Activated CD4-positive, alpha-beta T cell treated with anti-CD3 and anti-CD28 coated beads, Interleukin-10, Interleukin-2, amounts not matched to agents 100 ng/mL and 50 ng/mL, durations not matched to agents 16 hours and 8 hours (primary cell): Measurements from ENCODE around the gene PROSER2.
"Not testable (repeated sequence)": the region's sequence is repeated elsewhere in the genome, so short reads cannot be mapped to it uniquely, and the experiment has no call there.

Experiments used
- DNase-seq: peaks from one replicate; pipeline ENCODE4 v3.0.0-alpha.2; 2020

Gene PROSER2

DNA sequence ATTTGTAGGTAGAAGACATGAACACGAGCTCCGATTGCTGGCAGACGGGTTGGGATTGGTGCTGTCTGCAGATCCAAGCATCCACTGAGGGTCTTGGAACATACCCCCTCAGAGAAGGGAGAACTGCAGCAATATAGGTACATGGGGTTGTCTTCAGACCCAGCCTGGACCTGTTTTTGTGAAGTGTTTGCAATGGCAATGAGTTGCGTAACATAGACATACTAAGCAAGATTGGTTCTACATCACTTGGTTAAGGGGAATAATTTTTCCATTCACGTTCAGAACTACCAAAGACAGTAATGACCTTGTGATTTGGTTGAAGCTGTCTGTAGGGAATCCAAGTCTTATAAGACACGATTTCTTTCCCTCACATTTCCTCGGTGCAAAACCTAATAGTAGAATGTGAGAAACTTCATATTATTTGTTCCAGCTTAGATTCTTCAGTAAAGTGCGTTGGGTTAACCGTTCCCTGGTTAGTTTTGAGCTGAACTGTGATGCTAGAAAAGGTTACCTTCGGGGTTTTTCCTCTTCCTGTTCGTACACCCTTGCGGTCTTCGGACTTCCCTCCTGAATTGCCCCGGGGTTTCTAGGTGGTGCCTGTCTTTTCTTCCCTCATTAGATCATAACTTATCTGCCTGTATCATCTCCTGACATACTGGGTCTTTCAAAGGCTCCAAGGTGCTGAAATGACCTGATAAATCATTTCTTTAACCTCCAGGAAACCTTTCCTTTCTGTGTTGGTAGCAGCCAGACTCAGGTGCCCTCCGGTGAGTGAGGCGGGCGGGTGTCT is 14.4 kb downstream of the PROSER2 start:
- no peak for DNase-seq

DNA sequence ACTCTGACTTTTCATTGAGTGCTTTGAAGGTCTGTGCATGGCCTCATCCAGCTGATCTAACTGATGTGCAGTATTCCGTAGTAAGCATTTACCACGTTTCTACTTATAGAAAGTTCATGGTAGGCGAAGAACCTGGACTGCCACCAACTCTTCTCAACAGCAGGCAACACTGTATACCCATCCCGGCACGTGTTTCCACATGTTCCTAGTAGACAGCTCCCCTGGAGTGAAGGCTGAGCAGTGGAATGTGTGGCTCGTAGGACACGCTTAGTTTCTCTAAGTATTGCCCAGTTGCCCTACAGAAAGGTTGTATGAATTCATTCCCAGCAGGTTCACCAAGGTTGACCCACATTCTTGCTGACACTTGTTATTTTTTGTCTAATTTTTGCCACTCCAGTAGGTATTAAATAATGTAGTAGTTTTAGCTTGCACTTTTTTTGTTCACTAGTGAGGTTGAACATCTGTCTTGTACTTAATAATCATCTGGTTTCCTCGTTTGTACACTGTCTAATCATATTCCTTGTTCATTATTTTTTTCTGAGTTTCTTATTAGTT is 15.2 kb downstream of the PROSER2 start:
- no peak for DNase-seq

DNA sequence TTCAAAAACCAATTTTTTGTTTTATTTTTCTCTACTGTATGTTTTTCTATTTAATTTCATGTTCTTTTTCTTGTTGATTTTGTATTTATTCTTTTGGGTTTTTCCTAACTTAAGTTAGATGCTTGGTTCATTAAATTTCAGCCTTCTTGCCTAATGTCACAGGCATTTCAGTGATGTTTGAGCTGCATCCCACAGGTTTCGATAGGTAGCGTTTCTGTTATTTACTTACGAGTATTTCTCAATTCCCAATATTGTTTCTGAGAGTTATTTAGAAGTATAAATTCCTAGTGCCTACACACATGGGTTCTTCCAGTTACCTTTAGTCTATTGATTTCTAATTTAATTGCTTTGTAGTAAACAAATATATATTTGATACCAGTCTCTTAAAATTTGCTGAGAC is 18.2 kb downstream of the PROSER2 start:
- no peak for DNase-seq

DNA sequence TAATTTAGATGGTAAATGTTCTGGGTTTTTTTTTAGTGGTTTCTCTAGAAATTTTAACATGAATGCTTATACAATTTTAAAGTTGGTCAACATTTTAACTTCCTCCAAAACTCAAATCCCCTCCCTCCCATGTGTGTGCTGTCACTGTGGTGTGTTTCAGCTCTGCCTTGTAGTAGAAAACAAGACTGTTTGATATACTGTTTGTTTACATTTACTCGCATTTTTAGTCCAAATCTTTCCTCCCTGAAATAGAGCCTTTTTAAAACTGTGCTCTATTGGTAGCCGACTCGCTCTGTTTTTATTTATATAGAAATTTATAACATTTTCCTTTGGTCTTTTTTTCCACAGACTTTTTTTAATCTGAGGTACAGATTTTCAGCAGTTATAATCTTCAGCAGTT is 19.3 kb downstream of the PROSER2 start:
- no peak for DNase-seq

DNA sequence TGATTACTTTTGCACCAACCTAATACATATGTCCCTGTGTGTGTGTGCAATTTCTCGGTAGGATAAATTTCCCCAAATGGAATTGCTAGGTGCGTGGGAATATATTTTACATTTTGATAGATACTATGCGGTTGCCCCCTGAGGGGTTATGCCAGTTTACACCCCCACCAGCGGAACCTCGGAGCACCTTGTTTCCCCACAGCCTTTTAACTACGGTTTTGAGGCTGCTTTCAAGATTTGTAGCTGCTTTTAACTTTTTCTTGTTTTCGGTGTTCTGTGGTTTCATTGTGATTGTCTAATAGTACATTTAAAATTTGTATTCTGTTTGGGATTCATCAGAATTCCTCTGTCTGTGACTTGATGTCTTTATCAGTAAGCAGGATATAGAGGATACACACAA is 22.0 kb downstream of the PROSER2 start:
- no peak for DNase-seq

DNA sequence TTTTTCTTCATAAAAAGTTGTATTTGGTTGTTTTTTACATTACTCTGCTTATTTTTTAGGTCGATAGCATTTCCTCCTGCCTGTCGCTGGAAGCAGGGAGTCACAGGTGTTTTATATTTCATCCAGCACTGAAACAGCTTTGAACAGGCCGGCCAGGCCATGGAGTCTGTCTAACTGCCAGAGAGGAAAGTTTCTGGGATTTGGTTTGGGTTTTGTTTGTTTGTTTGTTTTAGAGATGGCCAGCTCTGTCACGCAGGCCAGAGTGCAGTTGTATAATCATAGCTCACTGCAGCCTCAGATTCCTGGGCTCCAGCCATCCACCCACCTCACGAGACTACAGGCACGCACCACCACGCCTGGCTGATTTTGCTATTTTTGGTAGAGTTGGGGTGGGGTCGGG is 23.4 kb downstream of the PROSER2 start:
- DNase-seq = no peak

DNA sequence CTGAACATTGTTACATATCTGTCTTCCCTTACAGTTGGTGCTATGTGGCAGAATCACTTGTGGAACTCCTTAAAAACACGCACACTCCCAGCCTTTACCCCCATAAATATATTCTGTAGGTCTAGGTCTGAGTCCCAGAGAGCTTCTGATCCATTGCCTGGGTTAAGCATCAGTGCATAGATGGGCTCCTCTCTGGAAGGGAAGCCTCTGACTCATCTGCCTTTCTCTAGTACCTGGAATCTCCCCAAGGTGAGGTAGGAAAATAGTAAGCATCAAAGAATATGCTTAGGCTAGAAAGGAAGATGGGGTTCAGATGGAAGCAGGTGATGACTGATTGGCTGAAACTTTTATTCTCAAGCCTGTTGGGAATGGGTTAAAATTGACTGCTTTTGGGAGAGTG is 26.1 kb downstream of the PROSER2 start:
- DNase-seq = no peak

DNA sequence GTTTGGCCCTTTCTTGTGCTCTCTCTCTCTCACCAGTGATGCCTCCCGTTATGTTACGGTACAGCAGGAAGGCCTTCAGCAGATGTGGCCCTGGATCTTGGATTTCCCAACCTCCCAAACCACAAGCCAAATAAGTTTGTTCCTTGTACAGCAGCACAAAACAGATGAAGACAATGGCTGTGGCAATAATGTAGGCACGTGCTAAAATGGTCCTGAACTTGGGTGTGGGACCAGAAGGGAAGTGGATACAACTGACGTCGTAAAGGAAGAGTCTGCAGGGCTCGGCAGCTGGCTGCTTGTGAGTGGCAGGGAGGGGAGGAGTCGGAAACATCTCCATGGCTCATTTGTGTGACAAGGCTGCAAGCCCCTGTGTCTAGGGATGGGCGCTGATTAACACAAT is 26.8 kb downstream of the PROSER2 start:
- DNase-seq = no peak

DNA sequence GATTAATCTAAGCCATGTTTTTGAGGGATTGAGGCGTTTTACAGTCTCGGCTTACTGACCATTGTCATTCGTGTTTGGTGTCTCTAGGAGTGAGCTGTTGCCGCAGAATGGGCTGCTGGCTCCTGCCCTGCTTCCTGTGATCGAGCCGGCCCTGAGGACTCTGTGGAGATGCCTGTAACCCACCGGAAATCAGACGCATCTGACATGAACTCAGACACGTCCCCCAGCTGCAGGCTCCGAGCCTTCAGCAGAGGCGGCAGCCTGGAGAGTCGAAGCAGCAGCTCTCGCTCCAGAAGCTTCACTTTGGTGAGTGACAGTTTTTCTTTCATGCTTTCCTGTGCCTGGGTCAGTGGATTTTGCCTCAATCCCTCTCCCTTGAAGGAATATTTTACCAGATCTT is 28.8 kb downstream of the PROSER2 start:
- DNase-seq = no peak

DNA sequence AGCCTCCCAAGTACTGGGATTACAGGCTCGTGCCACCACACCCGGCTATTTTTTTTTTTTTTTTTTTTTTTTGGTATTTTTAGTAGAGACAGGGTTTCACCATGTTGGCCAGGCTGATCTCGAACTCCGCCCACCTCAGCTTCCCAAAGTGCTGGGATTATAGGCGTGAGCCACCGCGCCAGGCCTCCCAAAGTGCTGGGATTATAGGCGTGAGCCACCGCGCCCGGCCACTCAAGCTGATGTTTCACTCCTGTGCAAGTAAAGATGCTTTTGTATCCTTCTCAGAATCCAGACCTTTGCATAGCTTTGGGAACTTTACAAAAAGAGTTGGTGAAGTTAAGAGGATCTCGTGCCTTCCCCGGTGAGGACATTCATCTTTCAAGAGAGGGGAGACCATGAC is 29.5 kb downstream of the PROSER2 start:
- not testable (repeated sequence) for DNase-seq

DNA sequence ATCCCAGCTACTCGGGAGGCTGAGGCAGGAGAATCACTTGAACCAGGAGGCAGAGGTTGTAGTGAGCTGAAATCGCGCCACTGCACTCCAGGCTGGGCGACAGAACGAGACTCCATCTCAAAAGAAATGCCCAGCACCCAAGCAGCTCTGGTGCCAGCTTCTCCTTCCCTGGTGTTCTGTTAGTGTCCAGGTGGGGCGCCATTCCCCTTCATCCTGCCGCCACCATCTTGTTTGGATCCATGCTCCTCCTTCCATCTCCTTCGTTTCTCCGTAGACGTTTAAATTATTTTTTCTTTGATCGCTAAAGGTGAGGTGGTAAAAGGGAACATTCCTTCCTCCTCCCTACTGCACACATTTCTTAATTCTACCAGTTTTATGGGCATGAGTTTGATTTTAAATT is 30.3 kb downstream of the PROSER2 start:
- no peak for DNase-seq

DNA sequence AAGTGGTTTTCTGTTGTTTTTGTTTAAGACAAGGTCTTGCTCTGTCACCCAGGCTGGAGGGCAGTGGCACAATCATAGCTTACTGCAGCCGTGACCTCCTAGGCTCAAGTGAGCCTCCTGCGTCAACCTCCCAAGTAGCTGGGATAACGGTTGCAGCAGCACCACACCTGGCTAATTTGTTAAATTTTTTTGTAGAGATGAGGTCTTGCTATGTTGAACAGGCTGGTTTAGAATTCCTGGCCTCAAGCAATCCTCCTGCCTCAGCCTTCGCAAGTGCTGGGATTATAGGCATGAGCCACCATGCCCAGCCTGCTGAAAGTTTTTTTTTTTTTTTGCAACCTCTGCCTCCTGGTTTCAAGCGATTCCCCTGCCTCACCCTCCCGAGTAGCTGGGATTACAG is 31.1 kb downstream of the PROSER2 start:
- no peak for DNase-seq

DNA sequence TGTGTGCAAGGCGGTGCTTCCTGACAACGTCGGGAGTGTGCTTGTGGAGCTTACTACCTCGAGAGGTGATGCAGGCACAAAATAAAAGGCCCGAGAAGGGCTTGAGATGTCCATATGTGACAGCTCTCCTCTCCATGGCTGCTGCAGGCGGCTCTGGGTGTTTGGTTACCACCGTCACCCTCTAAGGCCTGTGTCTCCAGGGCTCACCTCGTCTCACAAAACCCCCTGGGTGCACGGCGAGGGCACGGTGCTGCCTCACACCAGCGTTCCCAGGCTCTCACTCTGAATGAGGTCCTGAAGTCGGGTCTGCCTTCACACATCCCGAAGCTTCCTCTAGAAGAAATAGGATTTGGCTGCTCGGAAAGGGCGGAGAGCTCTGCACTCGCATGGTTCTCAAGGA is 32.9 kb downstream of the PROSER2 start:
- no peak for DNase-seq

DNA sequence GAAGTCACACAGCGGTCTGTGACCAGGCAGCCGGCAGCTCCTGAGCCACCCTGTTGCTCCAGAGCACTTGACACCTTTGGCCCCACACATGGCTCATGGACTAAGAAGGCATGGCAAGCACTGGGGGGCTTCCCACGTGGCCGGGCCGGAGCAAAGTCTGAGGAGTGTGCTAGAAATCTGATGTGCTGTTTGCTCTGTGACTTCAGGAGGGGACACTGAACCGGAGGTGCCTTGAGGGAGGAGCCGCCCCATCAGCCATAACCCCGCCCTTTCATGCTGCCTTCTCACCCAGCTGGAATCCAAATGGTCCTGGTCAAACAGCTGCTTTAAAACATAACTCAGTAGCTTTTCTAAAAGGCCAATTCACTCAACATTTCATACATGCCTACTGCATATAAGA is 33.5 kb downstream of the PROSER2 start:
- DNase-seq = no peak

DNA sequence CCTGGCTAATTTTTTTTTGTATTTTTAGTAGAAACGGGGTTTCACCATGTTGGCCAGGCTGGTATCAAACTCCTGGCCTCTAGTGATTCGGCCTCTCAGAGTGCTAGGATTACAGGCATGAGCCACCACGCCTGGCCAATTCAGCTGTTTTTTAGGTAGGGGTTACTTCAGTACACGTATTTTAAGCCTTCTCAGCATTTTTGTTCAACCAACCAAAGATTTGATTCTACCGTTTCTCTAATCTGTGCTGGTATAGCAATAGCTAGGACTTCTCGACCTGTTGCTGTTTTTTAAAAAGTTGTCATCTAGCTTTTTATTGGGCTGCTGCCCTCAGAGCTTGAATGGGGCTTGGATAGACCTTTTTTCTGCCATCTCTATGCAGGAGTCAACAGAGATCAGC is 34.9 kb downstream of the PROSER2 start:
- DNase-seq = no peak

DNA sequence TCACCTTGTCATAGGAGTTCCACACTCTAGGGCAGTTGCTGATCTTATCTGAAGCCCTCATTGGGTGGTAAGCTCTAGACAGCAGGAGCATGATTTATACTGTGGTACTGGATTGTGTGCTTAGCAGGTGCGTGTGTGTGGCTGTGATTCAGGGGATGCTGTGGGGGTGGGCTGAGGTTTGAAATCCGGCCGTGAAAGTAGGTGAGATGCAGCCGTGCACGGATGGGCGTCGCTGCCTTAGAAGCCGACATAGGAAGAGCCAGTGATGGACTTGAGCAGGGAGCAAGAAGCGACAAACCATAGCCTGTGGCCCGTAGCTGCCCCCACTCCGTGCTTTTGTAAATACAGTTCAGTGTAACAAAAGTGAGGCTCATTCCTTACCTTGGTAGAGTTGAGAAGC is 38.2 kb downstream of the PROSER2 start:
- no peak for DNase-seq

DNA sequence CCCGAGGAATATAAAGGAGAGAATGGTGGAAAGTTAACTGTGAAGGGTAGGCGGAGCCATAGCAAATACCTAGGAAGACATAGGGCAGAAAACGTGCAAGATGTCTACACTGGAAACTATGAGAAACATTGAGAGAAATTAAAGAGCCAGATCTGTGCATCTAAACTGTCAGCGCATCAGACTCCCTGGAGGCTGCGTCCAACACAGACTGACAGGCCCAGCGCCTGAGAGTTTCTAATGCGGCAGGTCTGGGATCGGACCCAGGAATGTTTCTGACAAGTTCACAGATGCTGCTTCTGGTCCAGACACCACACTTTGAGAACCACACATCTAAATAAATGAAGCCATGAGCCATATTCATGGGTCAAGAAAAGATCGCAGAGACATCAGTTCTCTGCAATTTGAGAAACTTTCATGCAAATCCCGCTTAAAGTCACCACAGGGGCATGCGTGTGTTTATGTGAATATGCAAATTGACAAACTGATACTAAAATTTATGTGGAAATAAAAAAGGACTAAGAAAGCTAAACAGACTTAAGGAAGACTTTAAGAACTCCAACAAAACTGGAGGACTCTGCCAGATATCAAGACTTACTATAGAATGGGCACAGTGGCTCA is 38.8 kb downstream of the PROSER2 start:
- no peak for DNase-seq

DNA sequence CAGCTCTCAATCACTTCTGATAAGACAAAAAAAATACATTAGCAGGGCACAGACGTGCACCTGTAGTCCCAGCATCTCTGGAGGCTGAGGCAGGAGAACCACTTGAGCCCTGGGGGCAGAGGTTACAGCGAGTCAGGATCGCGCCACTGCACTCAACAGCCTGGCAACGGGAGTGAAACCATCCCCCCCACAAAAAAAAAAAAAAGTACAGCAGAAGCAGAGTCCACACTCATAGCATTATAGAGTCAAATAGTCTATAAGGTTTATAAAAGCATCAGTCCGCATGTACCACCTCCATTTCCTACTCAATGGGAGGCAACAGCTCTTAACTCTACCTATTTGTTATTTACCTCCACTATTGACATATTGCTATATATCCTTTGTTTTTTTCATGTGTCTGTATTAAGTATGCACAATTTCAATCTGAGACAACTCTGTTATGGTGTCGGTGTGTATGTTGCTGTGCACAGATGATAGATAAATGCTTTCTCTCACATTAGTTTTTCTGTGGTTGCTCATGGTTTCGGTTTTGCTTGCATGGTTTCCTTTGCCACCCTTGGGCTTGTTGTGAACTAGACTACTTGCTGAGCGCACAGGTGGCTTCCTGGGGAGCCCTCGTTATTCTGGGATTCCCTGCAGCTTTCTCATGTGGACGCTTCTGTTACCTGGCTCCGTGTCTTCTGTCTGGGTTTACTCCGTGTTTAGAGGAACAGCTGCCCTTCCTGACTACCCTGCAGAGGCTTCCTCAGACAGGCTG is 40.4 kb downstream of the PROSER2 start:
- peak; percentile 91 for DNase-seq

DNA sequence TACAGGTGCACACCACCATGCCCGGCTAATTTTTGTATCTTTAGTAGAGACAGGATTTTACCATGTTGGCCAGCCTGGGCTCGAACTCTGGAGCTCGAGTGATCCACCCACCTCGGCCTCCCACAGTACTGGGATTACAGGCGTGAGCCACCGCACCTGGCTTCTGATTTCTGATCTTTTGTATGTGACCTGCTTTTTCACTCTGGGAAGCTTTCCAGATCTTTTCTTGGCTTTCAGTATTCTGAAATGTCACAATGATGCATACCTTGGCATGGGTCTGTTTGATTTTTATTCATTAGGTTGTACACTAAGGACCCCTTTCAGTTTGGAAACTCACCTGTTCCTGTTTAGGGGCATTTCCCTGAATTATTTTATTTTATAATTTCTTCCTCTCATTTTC is 41.6 kb downstream of the PROSER2 start:
- no peak for DNase-seq

DNA sequence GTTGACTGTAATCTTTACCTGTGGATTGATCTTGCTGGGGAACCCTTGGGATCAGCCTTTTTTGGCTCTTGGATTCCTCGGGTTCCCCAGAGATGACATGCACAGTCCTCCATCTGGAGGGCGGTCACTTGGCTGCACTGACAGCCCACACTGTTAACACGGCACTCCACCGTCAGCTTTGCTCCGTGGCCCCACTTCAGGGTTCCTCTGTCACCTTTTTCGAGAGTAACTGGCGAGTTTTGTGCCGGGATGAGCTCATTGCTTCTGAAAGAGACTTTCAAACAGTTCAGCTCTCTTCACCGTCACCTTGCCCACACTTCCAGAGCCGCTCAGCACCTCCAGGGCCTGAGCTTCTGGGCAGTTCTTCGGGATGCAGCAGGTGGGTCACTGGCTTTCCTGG is 42.4 kb downstream of the PROSER2 start:
- no peak for DNase-seq

DNA sequence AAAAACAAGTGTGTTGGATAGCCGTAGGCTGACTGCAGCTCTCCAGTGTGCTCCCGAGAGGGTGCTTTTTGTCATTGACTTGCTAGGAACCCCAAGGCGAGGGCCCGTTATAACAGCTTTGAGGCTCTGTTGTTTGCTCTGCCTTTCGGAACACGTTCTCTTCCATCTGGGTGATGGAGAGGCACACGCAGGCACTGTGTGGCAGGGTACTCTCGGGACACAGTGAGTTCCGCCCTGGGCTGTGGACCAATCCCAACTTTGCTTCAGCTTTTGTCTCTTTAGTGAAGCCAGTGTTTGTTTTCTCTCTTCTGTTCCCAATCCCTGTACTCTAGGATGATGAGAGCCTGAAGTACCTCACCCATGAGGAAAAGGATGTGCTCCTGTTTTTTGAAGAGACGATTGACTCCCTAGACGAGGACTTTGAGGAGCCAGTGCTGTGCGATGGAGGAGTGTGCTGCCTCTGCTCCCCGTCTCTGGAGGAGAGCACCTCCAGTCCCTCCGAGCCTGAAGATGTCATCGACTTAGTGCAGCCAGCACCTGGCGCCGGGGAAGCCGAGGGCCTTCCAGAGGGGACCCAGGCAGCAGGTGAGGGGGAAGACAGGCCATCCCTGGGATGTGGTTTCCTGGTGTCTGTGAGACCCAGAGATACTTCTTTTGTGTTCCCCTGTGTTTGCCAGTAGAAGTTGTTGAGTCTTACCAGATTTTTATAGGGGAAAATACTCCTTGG is 43.2 kb downstream of the PROSER2 start:
- DNase-seq = no peak

DNA sequence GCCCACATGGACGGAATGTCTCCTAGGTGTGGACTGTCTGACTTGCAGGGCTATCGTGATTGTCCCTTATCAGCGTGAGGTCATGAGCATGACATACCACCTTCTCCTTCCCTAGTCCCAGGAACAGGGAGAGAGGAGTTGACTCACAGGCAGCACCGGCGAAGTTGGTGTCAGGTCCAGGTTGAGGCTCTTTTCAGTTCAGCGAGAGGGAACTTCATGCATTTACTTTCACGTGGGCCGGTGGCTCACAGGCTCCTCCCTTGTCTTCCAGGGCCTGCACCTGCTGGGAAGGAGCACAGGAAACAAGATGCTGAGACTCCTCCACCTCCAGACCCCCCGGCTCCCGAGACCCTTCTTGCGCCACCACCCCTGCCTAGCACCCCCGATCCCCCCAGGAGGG is 46.1 kb downstream of the PROSER2 start:
- no peak for DNase-seq
